HEK293 (cell line): ENCODE results near the gene HARBI1.

ENCODE experiments used
- BCL11A ChIP-seq: fragments of 450-650 bp; formaldehyde crosslinking; IDR thresholded peaks from 2 replicates; pipeline ENCODE4 v1.5.1; 2016; ENCODE audit warnings: low read depth, missing biosample characterization, missing genetic modification characterization
- EGR2 ChIP-seq: fragments of 450-650 bp; formaldehyde crosslinking; IDR thresholded peaks from 2 replicates; pipeline ENCODE4 v1.5.1; 2016; ENCODE audit warnings: low read depth, missing biosample characterization, missing genetic modification characterization
- GLIS1 ChIP-seq: fragments of 450-650 bp; formaldehyde crosslinking; IDR thresholded peaks from 2 replicates; pipeline ENCODE4 v1.5.1; 2016; ENCODE audit warnings: missing biosample characterization, missing genetic modification characterization
- INSM2 ChIP-seq: fragments of 450-650 bp; formaldehyde crosslinking; IDR thresholded peaks from 2 replicates; pipeline ENCODE4 v1.5.1; 2016; ENCODE audit warnings: missing biosample characterization, missing genetic modification characterization
- KLF17 ChIP-seq: fragments of 450-650 bp; formaldehyde crosslinking; IDR thresholded peaks from 2 replicates; pipeline ENCODE4 v1.5.1; 2016; ENCODE audit warnings: missing biosample characterization, missing genetic modification characterization
- MEIS1 ChIP-seq: sonication (generic); formaldehyde crosslinking; IDR thresholded peaks from 2 replicates; pipeline ENCODE4 v1.8.1; 2022; ENCODE audit warnings: missing genetic modification reagents, mild to moderate bottlenecking, borderline replicate concordance
- MYNN ChIP-seq: fragments of 450-650 bp; formaldehyde crosslinking; IDR thresholded peaks from 2 replicates; pipeline ENCODE4 v1.5.1; 2016; ENCODE audit warnings: missing biosample characterization, missing genetic modification characterization, borderline replicate concordance
- SCRT2 ChIP-seq: fragments of 450-650 bp; formaldehyde crosslinking; IDR thresholded peaks from 2 replicates; pipeline ENCODE4 v1.5.1; 2016; ENCODE audit warnings: missing biosample characterization, missing genetic modification characterization
- SP2 ChIP-seq: fragments of 450-650 bp; formaldehyde crosslinking; IDR thresholded peaks from 2 replicates; pipeline ENCODE4 v1.5.1; 2016; ENCODE audit warnings: missing biosample characterization, missing genetic modification characterization
- TRIM28 ChIP-seq: IDR thresholded peaks from 2 replicates; pipeline ENCODE4 v1.6.1; 2011; ENCODE audit warnings: low read length, control low read depth, borderline replicate concordance
- ZBTB6 ChIP-seq: fragments of 450-650 bp; formaldehyde crosslinking; IDR thresholded peaks from 2 replicates; pipeline ENCODE4 v1.5.1; 2017; ENCODE audit warnings: missing biosample characterization, missing genetic modification characterization
- ZBTB8A ChIP-seq: fragments of 450-650 bp; formaldehyde crosslinking; IDR thresholded peaks from 2 replicates; pipeline ENCODE4 v1.5.1; 2016; ENCODE audit warnings: missing biosample characterization, missing genetic modification characterization
- ZNF112 ChIP-seq: fragments of 450-650 bp; formaldehyde crosslinking; IDR thresholded peaks from 2 replicates; pipeline ENCODE4 v1.5.0; 2017; ENCODE audit warnings: missing biosample characterization, missing genetic modification characterization
- ZNF133 ChIP-seq: fragments of 450-650 bp; formaldehyde crosslinking; IDR thresholded peaks from 2 replicates; pipeline ENCODE4 v1.5.1; 2016; ENCODE audit warnings: missing biosample characterization, missing genetic modification characterization
- ZNF157 ChIP-seq: fragments of 450-650 bp; formaldehyde crosslinking; IDR thresholded peaks from 2 replicates; pipeline ENCODE4 v1.5.1; 2016; ENCODE audit warnings: missing biosample characterization, missing genetic modification characterization
- ZNF174 ChIP-seq: fragments of 450-650 bp; formaldehyde crosslinking; IDR thresholded peaks from 2 replicates; pipeline ENCODE4 v1.5.0; 2017; ENCODE audit warnings: missing biosample characterization, mild to moderate bottlenecking, missing genetic modification characterization
- ZNF221 ChIP-seq: fragments of 450-650 bp; formaldehyde crosslinking; IDR thresholded peaks from 2 replicates; pipeline ENCODE4 v1.5.1; 2017; ENCODE audit warnings: missing biosample characterization, missing genetic modification characterization, borderline replicate concordance
- ZNF292 ChIP-seq: fragments of 450-650 bp; formaldehyde crosslinking; IDR thresholded peaks from 2 replicates; pipeline ENCODE4 v1.5.1; 2016; ENCODE audit warnings: low read depth, missing biosample characterization, missing genetic modification characterization, borderline replicate concordance
- ZNF311 ChIP-seq: fragments of 450-650 bp; formaldehyde crosslinking; IDR thresholded peaks from 2 replicates; pipeline ENCODE4 v1.5.1; 2017; ENCODE audit warnings: missing biosample characterization, missing genetic modification characterization, borderline replicate concordance
- ZNF354C ChIP-seq: fragments of 450-650 bp; formaldehyde crosslinking; IDR thresholded peaks from 2 replicates; pipeline ENCODE4 v1.5.1; 2016; ENCODE audit warnings: missing biosample characterization, missing genetic modification characterization, low read depth, borderline replicate concordance
- ZNF362 ChIP-seq: fragments of 450-650 bp; formaldehyde crosslinking; IDR thresholded peaks from 2 replicates; pipeline ENCODE4 v1.5.1; 2016; ENCODE audit warnings: missing biosample characterization, missing genetic modification characterization
- ZNF510 ChIP-seq: fragments of 450-650 bp; formaldehyde crosslinking; IDR thresholded peaks from 2 replicates; pipeline ENCODE4 v1.5.1; 2018; ENCODE audit warnings: mild to moderate bottlenecking, missing genetic modification characterization, missing biosample characterization; ENCODE audit not compliant: insufficient replicate concordance
- ZNF530 ChIP-seq: fragments of 450-650 bp; formaldehyde crosslinking; IDR thresholded peaks from 2 replicates; pipeline ENCODE4 v1.5.1; 2016; ENCODE audit warnings: low read depth, missing biosample characterization, missing genetic modification characterization
- ZNF626 ChIP-seq: fragments of 450-650 bp; sonication (Bioruptor Pico); formaldehyde crosslinking; IDR thresholded peaks from 2 replicates; pipeline ENCODE4 v1.5.1; 2018; ENCODE audit warnings: missing biosample characterization, missing genetic modification characterization, inconsistent platforms
- ZNF645 ChIP-seq: fragments of 450-650 bp; formaldehyde crosslinking; IDR thresholded peaks from 2 replicates; pipeline ENCODE4; 2016; ENCODE audit warnings: missing biosample characterization, missing genetic modification characterization
- ZNF654 ChIP-seq: fragments of 450-650 bp; formaldehyde crosslinking; IDR thresholded peaks from 2 replicates; pipeline ENCODE4 v1.5.1; 2016; ENCODE audit warnings: low read depth, missing biosample characterization, missing genetic modification characterization
- ZNF701 ChIP-seq: fragments of 450-650 bp; formaldehyde crosslinking; IDR thresholded peaks from 2 replicates; pipeline ENCODE4 v1.5.1; 2016; ENCODE audit warnings: missing biosample characterization, missing genetic modification characterization
- ZNF76 ChIP-seq: fragments of 450-650 bp; formaldehyde crosslinking; IDR thresholded peaks from 2 replicates; pipeline ENCODE4; 2016; ENCODE audit warnings: low read depth, missing biosample characterization, missing genetic modification characterization, borderline replicate concordance
- ZNF791 ChIP-seq: fragments of 450-650 bp; formaldehyde crosslinking; IDR thresholded peaks from 2 replicates; pipeline ENCODE4 v1.5.1; 2016; ENCODE audit warnings: missing biosample characterization, missing genetic modification characterization
- ZSCAN23 ChIP-seq: fragments of 450-650 bp; formaldehyde crosslinking; IDR thresholded peaks from 2 replicates; pipeline ENCODE4 v1.5.1; 2016; ENCODE audit warnings: missing biosample characterization, missing genetic modification characterization
- TF ChIP-seq, protein P1 (sequence below): fragments of 450-650 bp; formaldehyde crosslinking; IDR thresholded peaks from 2 replicates; pipeline ENCODE4 v1.5.1; 2016; ENCODE audit warnings: missing biosample characterization, missing genetic modification characterization
- TF ChIP-seq, protein P2 (sequence below): fragments of 450-650 bp; formaldehyde crosslinking; IDR thresholded peaks from 2 replicates; pipeline ENCODE4 v1.5.1; 2016; ENCODE audit warnings: missing biosample characterization, missing genetic modification characterization

HARBI1 gene

GRCh38 chr11:46554213-46555147 lies 62.5 kb downstream of the HARBI1 start (continued):
- TF ChIP-seq INSM2 (tag by site-specific recombination) = 0 out of 2 replicates have a peak, but pooled peaks have one; percentile 24
- no peak for TF ChIP-seq ZNF311 (tag by site-specific recombination)
- TF ChIP-seq, protein P1, sequence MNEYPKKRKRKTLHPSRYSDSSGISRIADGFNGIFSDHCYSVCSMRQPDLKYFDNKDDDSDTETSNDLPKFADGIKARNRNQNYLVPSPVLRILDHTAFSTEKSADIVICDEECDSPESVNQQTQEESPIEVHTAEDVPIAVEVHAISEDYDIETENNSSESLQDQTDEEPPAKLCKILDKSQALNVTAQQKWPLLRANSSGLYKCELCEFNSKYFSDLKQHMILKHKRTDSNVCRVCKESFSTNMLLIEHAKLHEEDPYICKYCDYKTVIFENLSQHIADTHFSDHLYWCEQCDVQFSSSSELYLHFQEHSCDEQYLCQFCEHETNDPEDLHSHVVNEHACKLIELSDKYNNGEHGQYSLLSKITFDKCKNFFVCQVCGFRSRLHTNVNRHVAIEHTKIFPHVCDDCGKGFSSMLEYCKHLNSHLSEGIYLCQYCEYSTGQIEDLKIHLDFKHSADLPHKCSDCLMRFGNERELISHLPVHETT = peak; percentile 65; the same call in 1 of the 2 replicates
- no peak for TF ChIP-seq ZNF76 (tag by site-specific recombination)
- no peak for TF ChIP-seq EGR2 (tag by site-specific recombination)
- no peak for TF ChIP-seq KLF17 (tag by site-specific recombination)
- no peak for TF ChIP-seq ZBTB6 (tag by site-specific recombination)
- TF ChIP-seq TRIM28 = peak; percentile 73; the same call in 1 of the 2 replicates
- peak; percentile 86 for TF ChIP-seq SCRT2 (tag by site-specific recombination)
- TF ChIP-seq ZNF362 (tag by site-specific recombination) = peak; percentile 87
- TF ChIP-seq ZNF645 = no peak
- no peak for TF ChIP-seq ZNF510 (tag by site-specific recombination)
- TF ChIP-seq ZNF157 = no peak
- no peak for TF ChIP-seq MEIS1 (CRISPR knock-in tag)
- TF ChIP-seq ZNF292 (tag by site-specific recombination) = no peak
- TF ChIP-seq ZNF112 (tag by site-specific recombination) = no peak
- TF ChIP-seq, protein P2, sequence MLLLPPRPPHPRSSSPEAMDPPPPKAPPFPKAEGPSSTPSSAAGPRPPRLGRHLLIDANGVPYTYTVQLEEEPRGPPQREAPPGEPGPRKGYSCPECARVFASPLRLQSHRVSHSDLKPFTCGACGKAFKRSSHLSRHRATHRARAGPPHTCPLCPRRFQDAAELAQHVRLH (tag by site-specific recombination) = no peak
- no peak for TF ChIP-seq ZSCAN23 (tag by site-specific recombination)
- TF ChIP-seq SP2 (tag by site-specific recombination) = no peak
- TF ChIP-seq ZBTB8A (tag by site-specific recombination) = no peak
- no peak for TF ChIP-seq ZNF654
- no peak for TF ChIP-seq MYNN
- TF ChIP-seq ZNF174 (tag by site-specific recombination) = no peak
- TF ChIP-seq ZNF791 (tag by site-specific recombination) = no peak
- no peak for TF ChIP-seq ZNF701 (tag by site-specific recombination)
- TF ChIP-seq ZNF626 = no peak
- no peak for TF ChIP-seq ZNF133 (tag by site-specific recombination)
- peak; percentile 52; the same call in 1 of the 2 replicates for TF ChIP-seq GLIS1 (tag by site-specific recombination)
- TF ChIP-seq ZNF530 (tag by site-specific recombination) = no peak
- TF ChIP-seq ZNF221 (tag by site-specific recombination) = no peak
- TF ChIP-seq BCL11A (tag by site-specific recombination) = no peak
- no peak for TF ChIP-seq ZNF354C (tag by site-specific recombination)
